Fibroblast of lung (primary cell): Measurements from ENCODE around the gene ITGA8. TPM values are rescaled to one million over a fixed set of nuclear protein-coding genes. Genes with fewer than 3 reads are reported as not detected.

Source experiments
- DNase-seq, 2 donors: peaks; one replicate each; pipeline versions ENCODE4 v3.0.0 to v3.0.0-alpha.2; 2010; ENCODE audit warnings: low read depth in 2 of 2
- H2AFZ ChIP-seq: 2 replicates; pipeline ENCODE4 v1.5.1; 2012; ENCODE audit warnings: low read length, control low read depth, inconsistent platforms
- H3K27ac ChIP-seq: 2 replicates; pipeline ENCODE4 v1.5.1; 2011; ENCODE audit warnings: low read length, control low read depth; ENCODE audit not compliant: insufficient read depth
- H3K27me3 ChIP-seq: 2 replicates; pipeline ENCODE4 v1.5.1; 2011; ENCODE audit warnings: mild to moderate bottlenecking, low read length; ENCODE audit not compliant: control insufficient read depth, insufficient read depth
- H3K36me3 ChIP-seq: 2 replicates; pipeline ENCODE4 v1.5.1; 2011; ENCODE audit warnings: low read length; ENCODE audit not compliant: control insufficient read depth, insufficient read depth
- H3K4me1 ChIP-seq: 2 replicates; pipeline ENCODE4 v1.5.1; 2011; ENCODE audit warnings: low read length; ENCODE audit not compliant: control insufficient read depth, insufficient read depth; ENCODE audit errors: extremely low read depth
- H3K4me2 ChIP-seq: 2 replicates; pipeline ENCODE4 v1.5.1; 2011; ENCODE audit warnings: low read length, control low read depth; ENCODE audit not compliant: insufficient read depth; ENCODE audit errors: extremely low read depth
- H3K4me3 ChIP-seq, 4 experiments: fragments of 200-600 bp in 1 of 4; sonication (generic) in 1 of 4; replicated peaks in 1 of 4; 2 replicates each; pipeline ENCODE4 v1.5.1; 2011 to 2016; ENCODE audit warnings: low read length in 4 of 4, low read depth in 3 of 4, mild to moderate bottlenecking in 3 of 4, control low read depth in 2 of 4, inconsistent platforms in 1 of 4, mixed read lengths in 1 of 4; ENCODE audit not compliant: insufficient read depth in 1 of 4; ENCODE audit errors: control extremely low read depth in 1 of 4
- H3K79me2 ChIP-seq: 2 replicates; pipeline ENCODE4 v1.5.1; 2012; ENCODE audit warnings: mild to moderate bottlenecking, low read length, inconsistent platforms; ENCODE audit not compliant: control insufficient read depth, insufficient read depth
- H3K9ac ChIP-seq: 2 replicates; pipeline ENCODE4 v1.5.1; 2011; ENCODE audit warnings: mild to moderate bottlenecking, low read length, control low read depth; ENCODE audit not compliant: insufficient read depth
- H3K9me3 ChIP-seq: 2 replicates; pipeline ENCODE4 v1.5.1; 2012; ENCODE audit warnings: low read depth, low read length; ENCODE audit not compliant: control insufficient read depth, insufficient read depth
- H4K20me1 ChIP-seq: 2 replicates; pipeline ENCODE4 v1.5.1; 2011; ENCODE audit warnings: low read length; ENCODE audit not compliant: control insufficient read depth, insufficient read depth; ENCODE audit errors: extremely low read depth
- EZH2 ChIP-seq: IDR thresholded peaks from 2 replicates; pipeline ENCODE4 v1.5.1; 2012; ENCODE audit warnings: low read length, control low read depth, mild to moderate bottlenecking; ENCODE audit errors: missing control alignments
- polyA plus RNA-seq, 2 donors: library from polyadenylated mRNA; depleted of rRNA in 1 of 2; stranded (reverse) in 1 of 2; unstranded in 1 of 2; fragments of >200 nt; gene quantifications; 2 replicates each; pipeline ENCODE4 v1.2.1, GENCODE V29; 2011 to 2012; ENCODE audit warnings: missing spikeins in 1 of 2
- total RNA-seq: library from RNA; depleted of rRNA; stranded (reverse); fragments of >200 nt; gene quantifications from 2 replicates; pipeline ENCODE4 v1.2.1, GENCODE V29; 2014
- TF ChIP-seq, protein P1 (sequence below), 2 donors: IDR thresholded peaks in 1 of 2; conservative IDR thresholded peaks in 1 of 2; 1 replicate in 1 of 2; 2 replicates in 1 of 2; pipeline ENCODE4 v1.5.1; 2011 to 2012; ENCODE audit warnings: low read length in 2 of 2, control low read depth in 1 of 2, inconsistent platforms in 1 of 2, low read depth in 1 of 2, mild to moderate bottlenecking in 1 of 2

The ITGA8 gene
- total and polyA plus RNA-seq, 2 donors (not counting 1 experiment from before 2014, with no cell fraction given): 0.62 to 0.99 TPM

DNA sequence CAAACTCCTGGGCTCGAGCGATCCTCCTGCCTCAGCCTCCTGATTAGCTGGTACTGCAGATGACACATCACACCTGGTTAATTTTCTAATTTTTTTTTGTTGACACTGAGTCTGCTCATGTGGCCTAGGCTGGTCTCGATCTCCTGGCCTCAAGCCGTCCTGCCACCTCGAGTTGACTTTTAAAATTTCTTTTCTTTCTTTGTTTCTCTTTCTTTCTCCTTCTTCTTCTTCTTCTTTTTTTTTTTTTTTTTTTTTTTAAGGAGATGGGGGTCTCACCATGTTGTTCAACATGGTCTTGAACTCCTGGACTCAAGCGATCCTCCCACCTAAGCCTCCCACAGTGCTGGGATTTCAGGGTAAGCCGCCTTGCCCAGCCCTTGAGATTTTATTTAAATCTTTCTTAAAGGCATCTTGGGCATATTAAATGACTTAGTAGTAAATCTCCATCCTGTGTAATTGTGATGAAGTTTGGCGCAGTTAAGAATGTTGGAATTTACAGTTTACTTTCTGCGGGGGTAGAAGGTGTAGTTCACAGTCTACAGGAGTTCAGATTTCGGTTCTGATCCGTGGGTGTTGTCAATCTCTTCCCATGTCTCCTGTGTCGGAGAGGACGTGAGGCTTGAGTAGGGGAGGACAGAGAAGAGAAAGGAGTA lies 1.0 kb upstream of the ITGA8 start:
- Histone ChIP-seq H3K4me2 (no peak overlapping the region), H2AFZ (no peak overlapping the region), H4K20me1 (no peaks in the 10 kb centered on the region), H3K79me2 (no peaks in the 10 kb centered on the region), H3K36me3 (no peaks in the 10 kb centered on the region), H3K4me1 (no peaks in the 10 kb centered on the region), H3K9me3 (no peaks in the 10 kb centered on the region), H3K4me3 (no peak overlapping the region), H3K27ac (no peak overlapping the region), H3K9ac (no peak overlapping the region), H3K27me3 (peaks cover 8% of the 10 kb centered on the region)
- TF ChIP-seq EZH2: no peak
- TF ChIP-seq, protein P1, sequence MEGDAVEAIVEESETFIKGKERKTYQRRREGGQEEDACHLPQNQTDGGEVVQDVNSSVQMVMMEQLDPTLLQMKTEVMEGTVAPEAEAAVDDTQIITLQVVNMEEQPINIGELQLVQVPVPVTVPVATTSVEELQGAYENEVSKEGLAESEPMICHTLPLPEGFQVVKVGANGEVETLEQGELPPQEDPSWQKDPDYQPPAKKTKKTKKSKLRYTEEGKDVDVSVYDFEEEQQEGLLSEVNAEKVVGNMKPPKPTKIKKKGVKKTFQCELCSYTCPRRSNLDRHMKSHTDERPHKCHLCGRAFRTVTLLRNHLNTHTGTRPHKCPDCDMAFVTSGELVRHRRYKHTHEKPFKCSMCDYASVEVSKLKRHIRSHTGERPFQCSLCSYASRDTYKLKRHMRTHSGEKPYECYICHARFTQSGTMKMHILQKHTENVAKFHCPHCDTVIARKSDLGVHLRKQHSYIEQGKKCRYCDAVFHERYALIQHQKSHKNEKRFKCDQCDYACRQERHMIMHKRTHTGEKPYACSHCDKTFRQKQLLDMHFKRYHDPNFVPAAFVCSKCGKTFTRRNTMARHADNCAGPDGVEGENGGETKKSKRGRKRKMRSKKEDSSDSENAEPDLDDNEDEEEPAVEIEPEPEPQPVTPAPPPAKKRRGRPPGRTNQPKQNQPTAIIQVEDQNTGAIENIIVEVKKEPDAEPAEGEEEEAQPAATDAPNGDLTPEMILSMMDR (conservative IDR thresholded peaks at IDR 0.05 in 1 of 2, IDR thresholded peaks at IDR 0.05 in 1 of 2; ENCODE audit: low read depth in 1 of 2, low read length in 2 of 2): no peak
- DNase-seq: no peak

DNA sequence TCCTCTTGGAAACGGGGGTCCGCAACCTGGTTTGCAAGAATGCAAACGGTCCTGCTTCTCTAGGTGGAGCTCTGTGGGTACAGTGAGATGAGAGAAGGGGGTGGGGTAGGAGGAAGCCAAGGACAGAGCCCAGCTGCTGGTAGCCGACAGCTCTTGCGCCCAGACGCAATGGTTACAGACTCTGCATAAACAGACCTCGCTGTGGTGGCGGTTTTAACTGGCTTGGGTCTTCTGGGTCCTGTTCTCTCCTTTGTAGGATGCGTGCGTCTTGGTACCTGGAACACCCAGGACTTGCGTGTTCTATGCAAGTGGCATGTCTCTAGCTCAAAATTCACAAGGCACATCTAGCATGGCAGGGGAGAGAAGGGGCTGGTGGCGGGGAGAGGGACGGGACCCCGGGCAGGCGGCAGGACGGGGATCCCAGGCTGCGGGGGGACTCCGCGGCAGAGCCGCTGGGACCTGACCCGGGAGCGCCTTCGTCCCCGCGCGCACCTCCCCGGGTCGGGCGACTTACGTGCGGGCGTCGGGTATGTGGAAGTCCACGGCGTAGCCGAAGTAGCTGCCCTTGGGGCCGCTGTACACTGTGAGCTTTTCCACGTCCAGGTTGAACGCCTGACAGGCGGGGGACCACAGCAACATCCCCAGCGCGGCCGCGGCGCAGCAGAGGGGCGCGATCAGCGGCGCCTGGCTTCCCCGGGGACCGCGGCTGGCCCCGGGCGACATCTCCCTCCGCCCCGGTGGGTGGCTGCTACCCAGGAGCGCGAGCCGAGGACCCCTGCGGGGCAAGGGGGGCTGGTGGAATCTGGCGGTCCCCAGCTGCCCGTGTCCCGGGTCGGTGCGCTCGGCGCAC lies 448 bp downstream of the ITGA8 start:
- H3K4me3 ChIP-seq: peak overlapping the region; percentile 26 to 55 (median 50)
- DNase-seq: peak in 1 of 2 donors; percentile 40

DNA sequence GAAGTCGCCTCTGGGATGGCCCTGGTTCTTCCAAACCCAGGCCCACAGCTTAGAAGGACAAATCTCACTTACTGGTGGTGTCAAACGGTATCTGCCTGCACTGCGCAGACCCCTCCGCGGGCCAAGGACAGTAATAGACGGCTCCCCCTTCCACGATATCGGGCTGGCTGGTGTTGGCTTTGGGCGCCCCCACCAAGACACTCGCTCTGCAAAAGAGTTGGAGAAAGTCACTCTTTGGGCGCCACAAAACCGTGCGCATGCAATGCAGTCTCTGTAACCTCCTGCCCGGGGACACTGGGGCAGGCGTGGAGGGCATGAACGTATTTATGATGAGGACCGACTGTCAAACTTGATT lies 1.1 kb downstream of the ITGA8 start:
- no peaks in the 10 kb centered on the region for H3K4me1 ChIP-seq
- no peak for DNase-seq
- TF ChIP-seq, protein P1 (conservative IDR thresholded peaks at IDR 0.05 in 1 of 2, IDR thresholded peaks at IDR 0.05 in 1 of 2; ENCODE audit: low read depth in 1 of 2, low read length in 2 of 2): no peak
- peak; percentile 6 for TF ChIP-seq EZH2
- H3K36me3 ChIP-seq: no peaks in the 10 kb centered on the region
- no peak overlapping the region for H3K9ac ChIP-seq
- no peaks in the 10 kb centered on the region for H3K79me2 ChIP-seq
- H3K4me3 ChIP-seq: peak overlapping the region; percentile 26 to 55 (median 50)
- H3K27ac ChIP-seq: no peak overlapping the region
- peaks cover 8% of the 10 kb centered on the region for H3K27me3 ChIP-seq
- peak overlapping the region; percentile 87 for H3K4me2 ChIP-seq
- peak overlapping the region; percentile 13 for H2AFZ ChIP-seq
- no peaks in the 10 kb centered on the region for H3K9me3 ChIP-seq
- H4K20me1 ChIP-seq: no peaks in the 10 kb centered on the region

More for the DNA sequence above, 448 bp downstream of the ITGA8 start:
- Histone ChIP-seq H3K9ac (no peak overlapping the region), H3K27me3 (peaks cover 8% of the 10 kb centered on the region), H3K9me3 (no peaks in the 10 kb centered on the region), H2AFZ (peak overlapping the region; percentile 23), H3K36me3 (no peaks in the 10 kb centered on the region), H3K4me1 (no peaks in the 10 kb centered on the region), H3K4me2 (peak overlapping the region; percentile 87), H4K20me1 (no peaks in the 10 kb centered on the region), H3K79me2 (no peaks in the 10 kb centered on the region), H3K27ac (no peak overlapping the region)
- TF ChIP-seq EZH2: peak; percentile 79
- TF ChIP-seq, protein P1 (conservative IDR thresholded peaks at IDR 0.05 in 1 of 2, IDR thresholded peaks at IDR 0.05 in 1 of 2; ENCODE audit: low read depth in 1 of 2, low read length in 2 of 2): no peak
